Measurements from ENCODE around the gene OTUB2.

- TF ChIP-seq, protein P1, sequence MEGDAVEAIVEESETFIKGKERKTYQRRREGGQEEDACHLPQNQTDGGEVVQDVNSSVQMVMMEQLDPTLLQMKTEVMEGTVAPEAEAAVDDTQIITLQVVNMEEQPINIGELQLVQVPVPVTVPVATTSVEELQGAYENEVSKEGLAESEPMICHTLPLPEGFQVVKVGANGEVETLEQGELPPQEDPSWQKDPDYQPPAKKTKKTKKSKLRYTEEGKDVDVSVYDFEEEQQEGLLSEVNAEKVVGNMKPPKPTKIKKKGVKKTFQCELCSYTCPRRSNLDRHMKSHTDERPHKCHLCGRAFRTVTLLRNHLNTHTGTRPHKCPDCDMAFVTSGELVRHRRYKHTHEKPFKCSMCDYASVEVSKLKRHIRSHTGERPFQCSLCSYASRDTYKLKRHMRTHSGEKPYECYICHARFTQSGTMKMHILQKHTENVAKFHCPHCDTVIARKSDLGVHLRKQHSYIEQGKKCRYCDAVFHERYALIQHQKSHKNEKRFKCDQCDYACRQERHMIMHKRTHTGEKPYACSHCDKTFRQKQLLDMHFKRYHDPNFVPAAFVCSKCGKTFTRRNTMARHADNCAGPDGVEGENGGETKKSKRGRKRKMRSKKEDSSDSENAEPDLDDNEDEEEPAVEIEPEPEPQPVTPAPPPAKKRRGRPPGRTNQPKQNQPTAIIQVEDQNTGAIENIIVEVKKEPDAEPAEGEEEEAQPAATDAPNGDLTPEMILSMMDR (conservative IDR thresholded peaks at IDR 0.05; ENCODE audit: low read depth, low read length) = no peak
- no peak for TF ChIP-seq EZH2 (IDR thresholded peaks at IDR 0.05; ENCODE audit: borderline replicate concordance, low read depth, low read length, poor library complexity, severe bottlenecking)
Observed at GRCh38 chr14:94054401-94054800, 28.3 kb downstream of the OTUB2 start.

All from A673 (cell line).